ENCODE data around the gene TRIM4.

- TF ChIP-seq POLR2A (IDR thresholded peaks at IDR 0.05): no peak
- no peak for TF ChIP-seq CTCF (IDR thresholded peaks at IDR 0.05)
Observed at GRCh38 chr7:99930376-99930775, 11.0 kb upstream of the TRIM4 start.

All from body of pancreas (tissue), 4 donors.